GM18867 (cell line): ENCODE data around the gene GOLGA8S.
"Not testable (repeated sequence)": the region's sequence is repeated elsewhere in the genome, so short reads cannot be mapped to it uniquely, and the experiment has no call there.

ENCODE experiments used
- ATAC-seq: cut with Tn5 transposase; IDR thresholded peaks from one replicate; pipeline ENCODE4 v1.9.1; 2021; ENCODE audit warnings: mild to moderate bottlenecking, moderate library complexity; ENCODE audit not compliant: unreplicated experiment

GOLGA8S gene

DNA sequence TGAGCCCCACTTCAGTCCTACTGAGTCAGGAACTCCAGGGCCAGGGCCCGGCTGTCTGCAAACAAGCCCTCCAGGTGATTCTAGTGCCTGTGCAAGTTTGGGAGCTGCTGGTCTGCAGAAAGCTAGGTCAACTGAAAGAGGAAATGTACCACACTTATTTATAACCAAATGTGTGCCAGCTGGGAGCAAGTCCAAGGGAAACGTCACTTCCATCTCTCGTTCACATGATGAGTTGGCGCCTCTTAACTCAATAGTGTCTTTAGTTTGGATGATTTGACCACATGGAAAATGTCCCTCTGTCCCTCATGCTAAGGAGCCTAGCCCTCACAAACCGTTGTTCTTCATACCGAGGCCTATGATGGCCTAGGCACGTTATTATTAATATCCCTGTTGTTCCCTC lies 43.2 kb downstream of the GOLGA8S start:
- ATAC-seq = no peak

GRCh38 chr15:23398357-23398756 lies 43.8 kb downstream of the GOLGA8S start:
- not testable (repeated sequence) for ATAC-seq

DNA sequence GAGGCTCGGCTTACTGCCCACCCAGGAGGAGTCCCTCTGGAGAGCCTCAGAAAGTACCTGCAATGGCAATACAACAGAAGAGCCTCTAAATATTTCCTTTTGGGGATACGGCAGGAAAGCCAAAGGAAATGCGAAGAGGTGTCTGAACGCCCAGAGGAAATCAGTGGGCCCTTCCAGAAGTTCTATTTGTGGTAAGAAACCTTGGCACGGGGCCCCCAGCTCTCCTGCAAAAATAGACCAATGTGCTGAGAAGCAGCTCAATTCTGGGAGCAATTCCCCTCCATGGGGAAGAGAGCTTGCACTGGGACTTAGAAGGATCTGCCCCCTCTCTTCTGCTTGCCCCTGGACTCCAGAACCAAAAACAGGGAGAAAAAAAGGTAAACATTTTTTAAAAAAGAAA lies 44.7 kb downstream of the GOLGA8S start:
- not testable (repeated sequence) for ATAC-seq

DNA sequence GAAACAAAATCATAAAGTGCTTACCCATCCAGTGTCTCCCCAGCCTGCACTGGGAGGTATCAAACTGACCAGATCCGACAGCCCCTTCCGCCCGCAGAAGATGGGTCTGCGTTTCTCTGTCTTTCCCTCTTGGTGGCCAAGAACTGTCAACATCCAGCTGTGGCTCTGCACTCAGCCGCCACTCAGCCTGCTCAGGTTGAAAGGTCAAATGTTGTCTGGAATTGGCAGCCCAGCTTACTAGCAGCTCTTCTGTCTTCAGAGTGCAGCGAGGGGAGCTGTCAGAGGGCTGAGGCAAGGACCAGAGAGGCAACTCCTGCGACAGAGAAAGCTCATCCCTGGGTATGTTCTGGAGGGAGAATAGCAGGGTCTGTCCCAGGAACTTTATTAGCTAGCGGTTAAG lies 47.1 kb downstream of the GOLGA8S start:
- no peak for ATAC-seq

- ATAC-seq = no peak
Measured at GRCh38 chr15:23402140-23402539, 47.6 kb downstream of the GOLGA8S start.

DNA sequence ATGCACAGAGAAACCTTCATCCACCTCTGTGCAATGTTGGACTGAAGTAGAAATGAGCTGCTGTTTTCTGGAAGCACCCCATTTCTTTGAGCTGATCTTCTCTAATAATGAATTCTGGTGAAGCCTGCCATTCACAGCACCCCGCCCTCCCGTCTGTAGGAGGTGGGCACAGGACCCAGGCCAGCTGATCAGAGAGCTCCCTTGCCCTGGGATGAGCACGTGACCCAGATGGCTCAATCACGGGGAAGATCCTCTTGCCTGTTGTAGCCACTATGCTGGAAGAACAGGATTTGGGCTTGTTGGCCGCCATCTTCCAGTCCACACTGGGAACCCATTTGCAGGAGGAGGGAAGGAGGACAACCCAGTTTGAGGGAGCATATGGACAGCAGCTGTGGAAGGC lies 48.0 kb downstream of the GOLGA8S start:
- no peak for ATAC-seq

GRCh38 chr15:23403550-23403949 lies 49.0 kb downstream of the GOLGA8S start:
- no peak for ATAC-seq

GRCh38 chr15:23411841-23412240 lies 57.3 kb downstream of the GOLGA8S start:
- no peak for ATAC-seq

- ATAC-seq = not testable (repeated sequence)
Measured at GRCh38 chr15:23412881-23413600, 58.5 kb downstream of the GOLGA8S start.
